GM18508 (cell line): ENCODE measurements around the gene NMNAT3.

ENCODE experiments used
- ATAC-seq: cut with Tn5 transposase; IDR thresholded peaks from one replicate; pipeline ENCODE4 v1.9.1; 2021; ENCODE audit warnings: moderate number of reproducible peaks; ENCODE audit not compliant: insufficient read depth, unreplicated experiment

NMNAT3 gene

GRCh38 chr3:139554628-139555027 is 123.1 kb downstream of the NMNAT3 start:
- no peak for ATAC-seq

DNA sequence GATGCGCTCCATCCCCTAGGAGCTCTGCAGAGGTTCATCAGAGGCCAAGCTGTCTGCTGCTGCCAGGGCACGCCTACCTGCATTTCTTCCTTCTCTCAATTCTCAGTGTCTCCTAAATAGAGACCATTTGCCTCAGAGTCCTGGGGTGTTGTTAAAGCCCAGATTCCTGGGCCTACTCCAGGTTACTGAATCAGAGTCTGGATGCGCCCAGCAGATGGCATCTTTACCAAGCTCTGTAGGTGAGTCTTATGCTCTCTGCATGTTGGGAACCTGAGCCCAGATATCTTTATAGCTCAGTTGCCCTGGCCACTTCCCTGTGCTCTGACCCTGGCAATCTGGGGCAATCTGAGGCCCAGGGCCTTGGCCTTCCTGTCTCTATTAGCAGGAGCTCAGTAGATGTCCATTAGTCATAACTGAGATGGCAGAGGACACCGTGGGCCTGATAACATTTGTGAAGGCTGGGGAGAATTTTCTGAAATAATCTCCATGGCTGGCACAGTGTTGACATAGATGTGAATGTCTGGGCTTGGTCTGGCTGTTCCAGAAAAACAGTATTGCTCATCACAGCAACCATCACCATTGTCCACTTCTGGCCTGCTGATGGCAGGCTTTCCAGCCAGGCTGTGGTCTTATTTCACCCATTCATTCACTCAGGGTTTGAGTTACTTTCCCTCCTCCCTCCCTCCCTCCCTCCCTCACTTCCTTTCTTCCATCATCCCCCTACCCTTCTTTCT is 125.0 kb downstream of the NMNAT3 start:
- no peak for ATAC-seq

DNA sequence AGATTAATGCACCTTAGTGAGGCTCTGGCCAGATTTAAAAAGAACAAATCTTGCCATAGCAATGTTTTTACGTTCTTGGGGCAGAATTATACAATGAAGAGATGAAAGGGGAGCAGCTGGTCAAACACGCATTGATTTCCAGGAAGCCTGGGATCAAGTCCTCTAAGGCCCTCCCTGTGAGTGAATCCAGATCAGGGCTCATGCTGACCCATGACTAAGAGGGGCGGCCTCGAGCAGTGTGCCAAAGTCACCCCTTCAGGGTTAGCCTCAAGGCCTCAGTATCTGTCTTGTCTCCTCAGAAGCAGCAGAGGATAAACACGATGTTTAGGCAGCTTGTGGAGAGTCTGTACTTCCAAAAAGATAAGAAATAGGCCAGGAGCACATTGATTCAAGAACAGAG is 129.0 kb downstream of the NMNAT3 start:
- ATAC-seq, result no peak

GRCh38 chr3:139547666-139548065 is 130.1 kb downstream of the NMNAT3 start:
- no peak for ATAC-seq

- ATAC-seq, result no peak
Measured at GRCh38 chr3:139546772-139547171, 131.0 kb downstream of the NMNAT3 start.

GRCh38 chr3:139541532-139542288 is 136.1 kb downstream of the NMNAT3 start:
- no peak for ATAC-seq

DNA sequence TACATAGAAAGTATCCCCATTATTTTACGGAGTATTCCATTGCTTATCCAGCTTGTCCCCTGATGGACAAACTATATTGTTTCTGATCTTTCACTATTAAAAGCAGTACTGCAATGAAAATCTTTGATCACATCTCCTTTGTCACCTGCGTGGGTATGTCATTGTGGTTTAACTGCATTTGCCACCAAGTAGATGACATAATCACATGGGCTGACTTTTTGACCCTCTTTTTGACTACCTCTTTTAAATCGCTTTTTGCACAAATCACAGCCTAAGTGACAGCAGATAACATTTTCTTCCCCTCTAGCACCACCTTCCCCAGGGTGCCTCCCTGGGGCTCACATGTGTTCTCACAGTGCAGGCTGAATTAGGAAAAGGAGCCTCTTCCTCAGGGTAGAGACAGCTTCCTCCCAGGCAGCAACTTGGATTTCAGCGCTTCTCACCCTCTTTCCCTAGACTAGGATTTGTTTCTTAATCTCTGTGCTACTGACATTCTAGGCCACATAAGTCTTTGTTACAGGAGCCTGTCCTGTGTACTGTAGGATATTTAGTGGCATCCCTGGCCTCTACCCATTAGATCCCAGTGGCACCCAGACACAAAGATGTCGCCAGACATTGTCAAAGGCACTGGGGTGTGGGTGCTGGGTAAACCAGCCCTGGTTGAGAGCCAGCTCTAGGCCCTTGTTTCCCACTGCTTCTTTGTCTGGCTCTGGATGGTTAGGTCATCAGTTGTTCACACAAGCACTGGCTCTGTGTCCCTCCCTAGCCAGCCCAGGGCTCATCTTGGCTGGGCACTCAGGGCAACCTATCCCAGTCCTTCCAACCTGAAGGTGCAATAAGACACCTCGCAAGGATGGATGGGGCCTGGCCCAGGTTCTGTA is 136.9 kb downstream of the NMNAT3 start:
- no peak for ATAC-seq

DNA sequence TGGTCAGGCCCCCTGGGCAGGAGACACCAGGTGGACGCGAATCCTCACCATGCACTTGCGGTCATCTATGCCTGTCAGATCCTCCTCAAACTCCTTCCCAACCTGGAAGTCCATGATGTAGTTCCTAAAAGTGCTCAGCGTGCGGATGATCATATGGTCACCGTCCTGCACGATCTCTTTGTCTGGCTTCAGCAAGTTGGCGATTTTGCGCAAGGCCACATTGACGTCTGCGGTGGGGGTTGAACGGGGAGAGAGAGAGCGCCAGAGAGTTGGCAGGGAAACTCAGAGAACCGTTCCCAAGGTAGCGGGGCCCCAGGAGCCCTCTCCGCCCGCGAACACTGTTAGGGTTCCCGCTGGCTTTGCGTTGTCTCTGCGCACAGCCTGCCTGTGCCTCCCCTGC is 139.0 kb downstream of the NMNAT3 start:
- ATAC-seq, result no peak

GRCh38 chr3:139537795-139538621 is 139.8 kb downstream of the NMNAT3 start:
- ATAC-seq, result no peak

DNA sequence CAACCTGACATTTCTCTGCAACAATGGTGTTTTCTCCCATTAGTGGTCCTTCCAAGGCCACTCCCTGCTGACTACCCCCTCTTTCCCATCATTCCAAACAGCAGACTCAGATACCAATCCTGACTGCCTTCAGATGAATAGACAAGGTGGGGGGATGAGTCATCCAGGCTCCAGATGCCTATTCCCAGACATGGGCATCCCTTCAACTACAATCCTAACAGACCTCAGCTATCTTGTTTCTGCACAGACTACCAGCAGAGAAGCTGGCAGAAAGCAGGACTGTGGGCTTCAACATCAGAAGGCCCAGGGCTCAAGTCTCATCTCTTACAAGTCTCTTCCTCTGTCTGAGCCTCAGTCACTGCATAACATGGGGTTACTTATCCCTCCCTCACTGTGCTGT is 140.4 kb downstream of the NMNAT3 start:
- ATAC-seq, result no peak

DNA sequence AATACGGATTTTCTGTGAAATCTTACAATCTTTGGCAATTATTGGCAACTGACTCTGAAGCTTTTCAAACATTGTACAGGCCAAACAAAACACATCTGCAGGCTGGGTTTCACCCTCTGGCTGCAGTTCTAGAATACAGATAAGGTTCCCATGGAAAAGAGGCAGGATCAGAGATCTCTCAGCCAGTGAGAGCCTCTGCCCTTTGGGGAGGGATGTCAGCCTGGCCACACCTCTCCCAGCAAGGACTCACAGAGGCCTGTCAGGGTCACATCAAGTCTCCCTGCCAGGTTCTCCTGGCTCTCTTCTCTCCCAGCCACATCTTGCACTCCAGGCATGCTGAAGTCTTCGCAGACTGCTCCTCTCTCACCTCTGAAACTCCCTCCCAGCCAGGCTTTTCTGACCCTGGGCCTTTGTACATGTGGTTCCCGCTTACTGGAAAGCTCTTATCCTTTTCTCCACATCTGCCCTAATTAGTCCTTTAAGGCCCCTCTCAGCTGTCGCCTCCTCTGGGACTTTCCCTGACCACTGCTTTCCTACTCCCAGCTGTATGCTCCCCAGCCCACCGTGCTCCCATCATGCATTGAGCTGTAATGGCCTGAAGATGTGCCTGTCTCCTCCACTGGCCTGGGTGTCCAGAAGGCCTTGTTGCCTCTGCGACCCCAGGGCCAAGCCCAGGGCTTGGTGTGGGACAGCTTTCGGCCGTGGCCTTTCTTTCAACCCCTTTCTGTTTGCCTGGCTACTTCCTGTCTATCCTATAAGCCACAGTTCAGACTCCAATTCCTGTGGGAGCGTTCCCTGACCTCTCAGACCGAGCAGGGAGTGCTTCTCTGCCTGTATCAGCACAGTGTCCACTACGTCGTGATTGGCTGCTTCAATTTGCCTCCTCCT is 142.5 kb downstream of the NMNAT3 start:
- no peak for ATAC-seq

- no peak for ATAC-seq
Measured at GRCh38 chr3:139534455-139534812, 143.3 kb downstream of the NMNAT3 start.

DNA sequence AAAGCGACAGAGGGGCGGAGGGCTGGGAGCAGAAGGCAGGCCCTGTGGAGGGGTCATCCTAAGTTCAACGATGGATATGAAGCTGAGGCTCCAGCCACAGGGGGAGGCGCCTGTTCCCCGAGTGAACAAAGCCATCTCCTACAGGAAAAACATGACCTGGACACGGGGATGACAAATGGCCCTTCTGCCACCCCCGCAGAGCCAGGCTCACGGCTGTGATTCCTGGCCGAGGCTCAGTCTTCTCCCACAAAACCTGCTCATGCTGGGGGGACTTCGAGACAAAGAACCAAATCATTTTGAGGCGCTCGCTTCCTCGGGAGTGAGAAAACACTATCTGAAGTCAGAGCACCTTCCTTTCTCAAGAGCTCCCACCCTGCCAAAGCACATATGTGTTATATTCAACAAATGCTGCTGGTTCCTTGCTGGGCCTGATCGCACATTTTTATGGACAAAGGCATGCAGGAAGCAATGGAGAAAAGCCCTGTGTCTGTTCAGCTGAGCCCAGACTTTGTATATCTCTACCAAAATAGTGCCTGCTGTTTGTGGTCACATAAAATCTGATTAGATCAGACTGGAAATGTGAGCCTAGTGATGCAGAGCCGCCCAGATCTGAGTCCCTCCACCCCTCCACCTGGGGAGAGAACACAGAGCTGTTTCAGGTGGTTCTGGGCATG is 143.9 kb downstream of the NMNAT3 start:
- no peak for ATAC-seq

GRCh38 chr3:139532976-139533375 is 144.8 kb downstream of the NMNAT3 start:
- no peak for ATAC-seq

- ATAC-seq, result no peak
Measured at GRCh38 chr3:139530717-139531116, 147.1 kb downstream of the NMNAT3 start.

- no peak for ATAC-seq
Measured at GRCh38 chr3:139529662-139530061, 148.1 kb downstream of the NMNAT3 start.

- no peak for ATAC-seq
Measured at GRCh38 chr3:139528924-139529323, 148.8 kb downstream of the NMNAT3 start.

DNA sequence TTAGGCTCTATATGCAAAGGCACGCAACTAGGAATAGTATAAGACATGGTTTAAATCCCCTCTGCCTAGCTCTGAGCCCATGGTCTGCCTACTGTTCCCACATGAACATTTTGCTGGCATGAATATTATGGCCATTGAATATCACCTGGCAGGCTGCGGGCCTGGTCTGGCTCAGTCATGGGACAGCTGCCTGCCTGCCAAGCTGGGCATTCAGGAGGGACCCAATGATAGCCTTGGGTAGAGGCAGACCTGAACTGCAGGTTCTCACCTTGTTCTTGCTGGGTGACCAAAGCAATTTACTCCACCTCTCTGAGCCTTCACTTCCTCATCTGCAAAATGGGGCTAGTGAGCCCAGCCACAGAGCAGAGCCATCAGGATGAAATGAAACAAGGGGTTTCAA is 149.5 kb downstream of the NMNAT3 start:
- no peak for ATAC-seq

DNA sequence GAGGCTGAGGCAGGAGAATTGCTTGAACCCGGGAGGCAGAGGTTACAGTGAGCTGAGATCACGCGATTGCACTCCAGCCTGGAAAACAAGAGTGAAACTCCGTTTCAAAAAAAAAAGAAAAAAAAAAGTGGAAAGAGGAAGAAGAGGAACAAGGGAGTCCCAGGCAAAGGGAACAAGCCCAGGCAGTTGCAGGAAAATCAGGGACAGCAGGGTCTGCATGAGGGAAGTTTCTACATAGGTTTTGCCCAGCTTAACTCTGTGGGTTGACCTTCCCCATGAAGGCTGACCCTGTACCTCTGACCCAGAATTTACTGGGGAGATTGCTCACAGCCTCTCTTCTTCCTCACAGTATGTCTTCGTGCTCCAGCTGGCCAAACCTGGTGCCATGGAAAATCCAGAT is 150.5 kb downstream of the NMNAT3 start:
- ATAC-seq, result no peak
